Spleen (tissue), 11 donors: ENCODE results near the gene LSS. TPM values are rescaled to one million over a fixed set of nuclear protein-coding genes. Genes with fewer than 3 reads are reported as not detected.

ENCODE experiments used
- DNase-seq: peaks from one replicate; pipeline ENCODE4 v3.0.0-alpha.2; 2020
- H3K27ac ChIP-seq, 8 donors: fragments of 200-600 bp; sonication (generic) in 7 of 8; 1 replicate in 4 of 8; 2 replicates in 4 of 8; pipeline versions ENCODE4 v1.5.0 to v1.8.0; 2016 to 2021; ENCODE audit warnings: inconsistent platforms in 4 of 8, mild to moderate bottlenecking in 4 of 8, moderate library complexity in 1 of 8
- H3K27me3 ChIP-seq, 7 donors: fragments of 200-600 bp; sonication (generic) in 6 of 7; replicated peaks in 1 of 7; 1 replicate in 4 of 7; 2 replicates in 3 of 7; pipeline versions ENCODE4 v1.5.0 to v1.8.0; 2016 to 2021; ENCODE audit warnings: inconsistent platforms in 3 of 7, mild to moderate bottlenecking in 1 of 7
- H3K36me3 ChIP-seq, 6 donors: fragments of 200-600 bp; sonication (generic) in 5 of 6; 1 replicate in 4 of 6; 2 replicates in 2 of 6; pipeline versions ENCODE4 v1.5.0 to v1.8.0; 2016 to 2021; ENCODE audit warnings: inconsistent platforms in 2 of 6
- H3K4me1 ChIP-seq, 6 donors: fragments of 200-600 bp; sonication (generic) in 5 of 6; 1 replicate in 3 of 6; 2 replicates in 3 of 6; pipeline versions ENCODE4 v1.5.0 to v1.8.0; 2016 to 2021; ENCODE audit warnings: inconsistent platforms in 3 of 6
- H3K4me3 ChIP-seq, 8 donors: fragments of 200-600 bp; sonication (generic) in 7 of 8; 1 replicate in 4 of 8; 2 replicates in 4 of 8; pipeline versions ENCODE4 v1.5.0 to v1.8.0; 2016 to 2021; ENCODE audit warnings: inconsistent platforms in 4 of 8, mild to moderate bottlenecking in 4 of 8, moderate library complexity in 2 of 8
- H3K9me3 ChIP-seq, 8 donors: fragments of 200-600 bp; sonication (generic) in 7 of 8; 1 replicate in 4 of 8; 2 replicates in 4 of 8; pipeline versions ENCODE4 v1.5.0 to v1.8.0; 2016 to 2021; ENCODE audit warnings: inconsistent platforms in 4 of 8
- POLR2A ChIP-seq, 3 donors: fragments of 450-650 bp; IDR thresholded peaks; one replicate each; pipeline ENCODE4 v1.5.1; 2017; ENCODE audit warnings: antibody characterized with exemption in 3 of 3, mild to moderate bottlenecking in 1 of 3
- POLR2AphosphoS5 ChIP-seq, 3 donors: sonication (generic); formaldehyde crosslinking; IDR thresholded peaks; one replicate each; pipeline ENCODE4 v1.5.1; 2017; ENCODE audit warnings: antibody characterized with exemption in 3 of 3
- WGBS, 5 donors: extraction: QIAGEN DNeasy Blood & Tissue Kit in 3 of 5; methylation state at CpG; one replicate each; pipeline versions ENCODE4 v1.1.5 to v1.1.7; 2013 to 2018; 5-methylcytosine and 5-hydroxymethylcytosine counted together
- intact Hi-C: fragments of 100-400 bp; cut with DNase I; formaldehyde crosslinking; loops from one replicate; pipeline ENCODE4 v1.15.0; 2023; ENCODE audit warnings: low total_unique reads
- polyA plus RNA-seq, 3 donors: library from polyadenylated mRNA; stranded (reverse); fragments of 200-250 nt; gene quantifications; one replicate each; pipeline ENCODE4 v1.2.1, GENCODE V29; 2013
- total RNA-seq, 7 donors: library from RNA; depleted of rRNA in 3 of 7; stranded (reverse); fragments of >200 nt in 3 of 7; fragmentation: NEBNext Ultra II Directional in 4 of 7; extraction: Animal tissue kit (Norgen Biotek cat#: 25700) in 4 of 7; gene quantifications; one replicate each; pipeline versions ENCODE4 v1.1.0 to v1.2.1, GENCODE V29; 2016 to 2021
- TF ChIP-seq, protein P1 (sequence below), 11 experiments: fragments of 200-600 bp in 7 of 11; fragments of 450-650 bp in 4 of 11; sonication (generic) in 4 of 11; IDR thresholded peaks in 8 of 11; conservative IDR thresholded peaks in 3 of 11; 1 replicate in 7 of 11; 2 replicates in 4 of 11; pipeline versions ENCODE4 v1.4.0 to v1.8.0; 2016 to 2021; ENCODE audit warnings: antibody characterized with exemption in 11 of 11, inconsistent platforms in 4 of 11, mild to moderate bottlenecking in 1 of 11
- donor health status: healthy with polysubstance abuse.
- donor health status: DM: no; HTN: no; CAD: no; lungs with moderate emphysema.
- donor health status: DM: no; HTN: no; CAD: no.
- donor health status: Bipolar disorder and iron deficiency.
- donor health status: healthy.
- donor health status: DM: no; HTN: no; CAD: no.
- donor health status: DM: yes; HTN: yes; CAD: no.

The LSS gene
- total and polyA plus RNA-seq, 10 donors, result 6.3 to 31.2 (median 24.5) TPM

DNA sequence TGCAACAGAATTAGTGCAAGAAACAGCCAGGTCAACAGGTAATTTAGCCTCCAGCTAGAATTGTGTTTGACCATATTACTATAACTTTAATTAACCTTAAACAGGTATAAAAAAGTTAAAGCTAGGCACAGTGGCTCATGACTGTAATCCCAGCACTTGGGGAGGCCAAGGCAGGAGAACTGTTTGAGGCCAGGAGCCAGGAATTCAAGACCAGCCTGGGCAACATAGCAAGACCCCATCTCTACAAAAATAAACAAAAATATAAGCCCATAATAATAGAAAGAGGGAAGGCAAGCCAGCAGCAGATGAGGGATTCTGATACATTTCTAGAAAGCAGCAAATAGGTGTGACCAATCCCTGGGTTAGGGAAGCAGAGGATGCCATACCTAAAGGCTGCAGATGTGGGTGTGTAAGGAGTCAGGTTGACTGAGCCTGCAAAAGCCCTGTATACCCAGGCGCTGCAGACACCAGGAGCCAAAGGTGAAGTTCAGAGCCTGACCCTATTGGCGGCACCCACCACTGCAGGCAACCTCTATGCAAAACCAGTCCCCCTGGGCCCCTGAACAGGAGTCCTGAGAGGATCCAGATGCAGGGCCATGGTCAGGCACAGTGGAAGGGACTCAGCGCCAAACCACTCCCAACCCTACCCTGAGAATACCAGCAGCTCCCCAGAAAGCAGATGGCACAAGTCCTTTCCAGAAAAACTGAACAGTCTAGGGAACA is 19.3 kb upstream of the LSS start:
- Histone ChIP-seq H3K27me3 (no peaks in the 10 kb centered on the region), H3K4me3 (no peak overlapping the region), H3K9me3 (no peaks in the 10 kb centered on the region), H3K4me1 (peaks cover 0 to 7% (median 0%) of the 10 kb centered on the region in 6 donors), H3K27ac (no peak overlapping the region), H3K36me3 (peaks cover 11 to 100% (median 93%) of the 10 kb centered on the region in 6 donors)
- 73 to 100% (median 95%) methylated on average over 3 of the region's 3 CpGs for WGBS, 5 donors
- intact Hi-C loops, result no loop called here
- DNase-seq, result no peak
- TF ChIP-seq POLR2A (IDR thresholded peaks at IDR 0.05), result no peak
- TF ChIP-seq, protein P1, sequence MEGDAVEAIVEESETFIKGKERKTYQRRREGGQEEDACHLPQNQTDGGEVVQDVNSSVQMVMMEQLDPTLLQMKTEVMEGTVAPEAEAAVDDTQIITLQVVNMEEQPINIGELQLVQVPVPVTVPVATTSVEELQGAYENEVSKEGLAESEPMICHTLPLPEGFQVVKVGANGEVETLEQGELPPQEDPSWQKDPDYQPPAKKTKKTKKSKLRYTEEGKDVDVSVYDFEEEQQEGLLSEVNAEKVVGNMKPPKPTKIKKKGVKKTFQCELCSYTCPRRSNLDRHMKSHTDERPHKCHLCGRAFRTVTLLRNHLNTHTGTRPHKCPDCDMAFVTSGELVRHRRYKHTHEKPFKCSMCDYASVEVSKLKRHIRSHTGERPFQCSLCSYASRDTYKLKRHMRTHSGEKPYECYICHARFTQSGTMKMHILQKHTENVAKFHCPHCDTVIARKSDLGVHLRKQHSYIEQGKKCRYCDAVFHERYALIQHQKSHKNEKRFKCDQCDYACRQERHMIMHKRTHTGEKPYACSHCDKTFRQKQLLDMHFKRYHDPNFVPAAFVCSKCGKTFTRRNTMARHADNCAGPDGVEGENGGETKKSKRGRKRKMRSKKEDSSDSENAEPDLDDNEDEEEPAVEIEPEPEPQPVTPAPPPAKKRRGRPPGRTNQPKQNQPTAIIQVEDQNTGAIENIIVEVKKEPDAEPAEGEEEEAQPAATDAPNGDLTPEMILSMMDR (IDR thresholded peaks at IDR 0.05 in 8 of 11, conservative IDR thresholded peaks at IDR 0.05 in 3 of 11), result no peak
- no peak for TF ChIP-seq POLR2AphosphoS5 (IDR thresholded peaks at IDR 0.05)

- Histone ChIP-seq H3K9me3 (no peaks in the 10 kb centered on the region), H3K4me1 (peaks cover 0 to 7% (median 0%) of the 10 kb centered on the region in 6 donors), H3K4me3 (no peak overlapping the region), H3K36me3 (peaks cover 11 to 100% (median 93%) of the 10 kb centered on the region in 6 donors), H3K27ac (no peak overlapping the region), H3K27me3 (no peaks in the 10 kb centered on the region)
- 82 to 92% (median 84%) methylated on average over 6 of the region's 6 CpGs for WGBS, 5 donors
- intact Hi-C loops, result no loop called here
- DNase-seq, result no peak
- peak in 1 of 3 donors; percentile 32 for TF ChIP-seq POLR2AphosphoS5 (IDR thresholded peaks at IDR 0.05)
- TF ChIP-seq, protein P1 (IDR thresholded peaks at IDR 0.05 in 8 of 11, conservative IDR thresholded peaks at IDR 0.05 in 3 of 11), result no peak
Observed at GRCh38 chr21:46246345-46246744, 17.8 kb upstream of the LSS start.

- 65 to 93% (median 83%) methylated on average over 3 of the region's 3 CpGs for WGBS, 5 donors
- Histone ChIP-seq H3K27ac (no peak overlapping the region), H3K4me3 (no peak overlapping the region), H3K4me1 (no peaks in the 10 kb centered on the region), H3K27me3 (no peaks in the 10 kb centered on the region), H3K36me3 (peaks cover 11 to 100% (median 93%) of the 10 kb centered on the region in 6 donors), H3K9me3 (no peaks in the 10 kb centered on the region)
- no peak for DNase-seq
- intact Hi-C loops, result no loop called here
- TF ChIP-seq, protein P1 (IDR thresholded peaks at IDR 0.05 in 8 of 11, conservative IDR thresholded peaks at IDR 0.05 in 3 of 11), result no peak
- TF ChIP-seq POLR2AphosphoS5 (IDR thresholded peaks at IDR 0.05), result no peak
- no peak for TF ChIP-seq POLR2A (IDR thresholded peaks at IDR 0.05)
Observed at GRCh38 chr21:46245213-46245915, 16.8 kb upstream of the LSS start.

- TF ChIP-seq POLR2A (IDR thresholded peaks at IDR 0.05) (no peak), POLR2AphosphoS5 (IDR thresholded peaks at IDR 0.05) (peak in 1 of 3 donors; percentile 46)
- TF ChIP-seq, protein P1 (IDR thresholded peaks at IDR 0.05 in 8 of 11, conservative IDR thresholded peaks at IDR 0.05 in 3 of 11), result no peak
- intact Hi-C loops, result no loop called here
- DNase-seq, result no peak
- H3K36me3 ChIP-seq, result peaks cover 11 to 100% (median 93%) of the 10 kb centered on the region in 6 donors
- 81 to 97% (median 95%) methylated on average over 3 to 8 of the region's 8 CpGs for WGBS, 5 donors
- no peak overlapping the region for H3K27ac ChIP-seq
- H3K9me3 ChIP-seq, result no peaks in the 10 kb centered on the region
- H3K4me3 ChIP-seq, result no peak overlapping the region
- H3K27me3 ChIP-seq, result no peaks in the 10 kb centered on the region
- H3K4me1 ChIP-seq, result no peaks in the 10 kb centered on the region
Observed at GRCh38 chr21:46244602-46245001, 16.0 kb upstream of the LSS start.
